Measurements from ENCODE around the gene PTGIR. TPM values are rescaled to one million over a fixed set of nuclear protein-coding genes. Genes with fewer than 3 reads are reported as not detected.

The PTGIR gene
- polyA plus RNA-seq, 1 donor from 2014 or later = 0.21 TPM

GRCh38 chr19:46614114-46614722 is 10.7 kb downstream of the PTGIR start:
- Mint-ChIP-seq H3K9me3 (no peaks in the 10 kb centered on the region), H3K4me3 (peak overlapping the region in 3 of 4 donors; percentile 38 to 80 (median 43)), H3K4me1 (peaks cover 39 to 43% (median 42%) of the 10 kb centered on the region in 3 donors), H3K27me3 (peaks cover 4% of the 10 kb centered on the region), H3K27ac (peak overlapping the region; percentile 73 to 96 (median 92)), H3K36me3 (no peaks in the 10 kb centered on the region)

GRCh38 chr19:46613525-46613924 is 11.4 kb downstream of the PTGIR start:
- H3K36me3 Mint-ChIP-seq = no peaks in the 10 kb centered on the region
- H3K4me3 Mint-ChIP-seq = no peak overlapping the region
- no peaks in the 10 kb centered on the region for H3K9me3 Mint-ChIP-seq
- H3K27me3 Mint-ChIP-seq = peaks cover 4% of the 10 kb centered on the region
- H3K4me1 Mint-ChIP-seq = peaks cover 35 to 42% (median 37%) of the 10 kb centered on the region in 3 donors
- H3K27ac Mint-ChIP-seq = peak overlapping the region in 1 of 3 donors; percentile 96

- Mint-ChIP-seq H3K4me3 (peak overlapping the region in 2 of 4 donors; percentile 65 to 69), H3K9me3 (no peaks in the 10 kb centered on the region), H3K4me1 (peaks cover 30 to 39% (median 32%) of the 10 kb centered on the region in 3 donors), H3K36me3 (peaks cover 4% of the 10 kb centered on the region), H3K27me3 (peaks cover 4% of the 10 kb centered on the region), H3K27ac (peak overlapping the region; percentile 38 to 83 (median 44))
These were observed 13.1 kb downstream of the PTGIR start for GRCh38 chr19:46611776-46612175.

- Mint-ChIP-seq H3K27me3 (peaks cover 2% of the 10 kb centered on the region), H3K4me1 (peaks cover 27 to 35% (median 29%) of the 10 kb centered on the region in 3 donors), H3K36me3 (peaks cover 4% of the 10 kb centered on the region), H3K9me3 (no peaks in the 10 kb centered on the region), H3K27ac (peak overlapping the region; percentile 26 to 44 (median 38)), H3K4me3 (peak overlapping the region in 2 of 4 donors; percentile 65 to 69)
These were observed 13.8 kb downstream of the PTGIR start for GRCh38 chr19:46610851-46611770.

GRCh38 chr19:46610413-46610775 is 14.5 kb downstream of the PTGIR start:
- Mint-ChIP-seq H3K36me3 (peaks cover 7% of the 10 kb centered on the region), H3K4me3 (no peak overlapping the region), H3K9me3 (no peaks in the 10 kb centered on the region), H3K4me1 (peaks cover 27 to 35% (median 32%) of the 10 kb centered on the region in 3 donors), H3K27me3 (peaks cover 2% of the 10 kb centered on the region), H3K27ac (no peak overlapping the region)

GRCh38 chr19:46609511-46610412 is 15.1 kb downstream of the PTGIR start:
- peak overlapping the region in 2 of 4 donors; percentile 3 to 40 for H3K4me3 Mint-ChIP-seq
- peaks cover 7% of the 10 kb centered on the region for H3K36me3 Mint-ChIP-seq
- peaks cover 27 to 35% (median 32%) of the 10 kb centered on the region in 3 donors for H3K4me1 Mint-ChIP-seq
- peaks cover 2% of the 10 kb centered on the region for H3K27me3 Mint-ChIP-seq
- H3K27ac Mint-ChIP-seq = peak overlapping the region in 2 of 3 donors; percentile 19 to 41
- no peaks in the 10 kb centered on the region for H3K9me3 Mint-ChIP-seq

GRCh38 chr19:46608581-46609345 is 16.1 kb downstream of the PTGIR start:
- Mint-ChIP-seq H3K9me3 (no peaks in the 10 kb centered on the region), H3K4me3 (peak overlapping the region in 2 of 4 donors; percentile 40 to 55), H3K36me3 (peaks cover 7% of the 10 kb centered on the region), H3K27ac (peak overlapping the region in 1 of 3 donors; percentile 19), H3K27me3 (peaks cover 2% of the 10 kb centered on the region), H3K4me1 (peaks cover 24 to 28% (median 27%) of the 10 kb centered on the region in 3 donors)

- H3K4me3 Mint-ChIP-seq = no peak overlapping the region
These were observed 16.7 kb downstream of the PTGIR start for GRCh38 chr19:46608178-46608577.

GRCh38 chr19:46607448-46607841 is 17.4 kb downstream of the PTGIR start:
- H3K27me3 Mint-ChIP-seq = peaks cover 2% of the 10 kb centered on the region
- H3K4me3 Mint-ChIP-seq = no peak overlapping the region
- H3K27ac Mint-ChIP-seq = peak overlapping the region in 1 of 3 donors; percentile 46
- no peaks in the 10 kb centered on the region for H3K9me3 Mint-ChIP-seq
- peaks cover 28 to 34% (median 33%) of the 10 kb centered on the region in 3 donors for H3K4me1 Mint-ChIP-seq
- peaks cover 7% of the 10 kb centered on the region for H3K36me3 Mint-ChIP-seq

More at GRCh38 chr19:46608178-46608577, 16.7 kb downstream of the PTGIR start:
- H3K36me3 Mint-ChIP-seq = peaks cover 7% of the 10 kb centered on the region
- peak overlapping the region in 2 of 3 donors; percentile 27 to 39 for H3K27ac Mint-ChIP-seq
- peaks cover 27 to 32% (median 32%) of the 10 kb centered on the region in 3 donors for H3K4me1 Mint-ChIP-seq
- no peaks in the 10 kb centered on the region for H3K9me3 Mint-ChIP-seq
- H3K27me3 Mint-ChIP-seq = peaks cover 2% of the 10 kb centered on the region

- Mint-ChIP-seq H3K36me3 (peaks cover 7% of the 10 kb centered on the region), H3K4me3 (peak overlapping the region in 1 of 4 donors; percentile 46), H3K27me3 (peaks cover 2% of the 10 kb centered on the region), H3K9me3 (no peaks in the 10 kb centered on the region), H3K27ac (peak overlapping the region in 2 of 3 donors; percentile 41 to 46), H3K4me1 (peaks cover 25 to 33% (median 27%) of the 10 kb centered on the region in 3 donors)
These were observed 18.0 kb downstream of the PTGIR start for GRCh38 chr19:46606681-46607447.

- H3K4me1 Mint-ChIP-seq = peaks cover 16 to 27% (median 19%) of the 10 kb centered on the region in 3 donors
- H3K9me3 Mint-ChIP-seq = no peaks in the 10 kb centered on the region
- peaks cover 7% of the 10 kb centered on the region for H3K36me3 Mint-ChIP-seq
- H3K4me3 Mint-ChIP-seq = peak overlapping the region in 2 of 4 donors; percentile 45 to 74
- no peaks in the 10 kb centered on the region for H3K27me3 Mint-ChIP-seq
- H3K27ac Mint-ChIP-seq = peak overlapping the region in 2 of 3 donors; percentile 41 to 46
These were observed 18.9 kb downstream of the PTGIR start for GRCh38 chr19:46606019-46606418.

- Mint-ChIP-seq H3K36me3 (peaks cover 7% of the 10 kb centered on the region), H3K4me3 (peak overlapping the region in 2 of 4 donors; percentile 45 to 74), H3K4me1 (peaks cover 10 to 22% (median 14%) of the 10 kb centered on the region in 3 donors), H3K27me3 (no peaks in the 10 kb centered on the region), H3K27ac (peak overlapping the region in 1 of 3 donors; percentile 46), H3K9me3 (no peaks in the 10 kb centered on the region)
These were observed 19.5 kb downstream of the PTGIR start for GRCh38 chr19:46605356-46605821.

Data from IgD-negative memory B cell (primary cell).